Superior temporal gyrus (tissue), 1 donor: ENCODE results near the gene VMO1.

Experiments used
- DNase-seq: peaks from one replicate; pipeline ENCODE4 v3.0.0-alpha.2; 2016; ENCODE audit errors: extremely low spot score

Gene VMO1

GRCh38 chr17:4764595-4764994 lies 21.6 kb downstream of the VMO1 start:
- DNase-seq, result no peak

- no peak for DNase-seq
Measured at GRCh38 chr17:4759776-4760236, 26.4 kb downstream of the VMO1 start.

- no peak for DNase-seq
Measured at GRCh38 chr17:4753392-4753791, 32.8 kb downstream of the VMO1 start.

- DNase-seq, result no peak
Measured at GRCh38 chr17:4751932-4752331, 34.2 kb downstream of the VMO1 start.

GRCh38 chr17:4750606-4751005 lies 35.6 kb downstream of the VMO1 start:
- no peak for DNase-seq

- no peak for DNase-seq
Measured at GRCh38 chr17:4748686-4749085, 37.5 kb downstream of the VMO1 start.

- no peak for DNase-seq
Measured at GRCh38 chr17:4747847-4748246, 38.3 kb downstream of the VMO1 start.

GRCh38 chr17:4744999-4745969 lies 40.9 kb downstream of the VMO1 start:
- DNase-seq, result no peak

GRCh38 chr17:4743898-4744297 lies 42.3 kb downstream of the VMO1 start:
- no peak for DNase-seq

- DNase-seq, result no peak
Measured at GRCh38 chr17:4743216-4743615, 42.9 kb downstream of the VMO1 start.

GRCh38 chr17:4742629-4743028 lies 43.5 kb downstream of the VMO1 start:
- DNase-seq, result no peak

GRCh38 chr17:4742133-4742532 lies 44.0 kb downstream of the VMO1 start:
- DNase-seq, result no peak

GRCh38 chr17:4741544-4741943 lies 44.6 kb downstream of the VMO1 start:
- no peak for DNase-seq

GRCh38 chr17:4740584-4740983 lies 45.6 kb downstream of the VMO1 start:
- no peak for DNase-seq

GRCh38 chr17:4740025-4740351 lies 46.2 kb downstream of the VMO1 start:
- DNase-seq, result no peak

- no peak for DNase-seq
Measured at GRCh38 chr17:4739122-4740024, 46.8 kb downstream of the VMO1 start, which contains the start of the genes CXCL16 and ZMYND15. Gene CXCL16 (minus strand): TSS chr17:4739928. CDS start chr17:4739339, 589 bp downstream. Gene ZMYND15 (plus strand): TSS chr17:4739833. CDS start chr17:4740549, 716 bp downstream.

- no peak for DNase-seq
Measured at GRCh38 chr17:4738136-4739121, 47.7 kb downstream of the VMO1 start.

- DNase-seq, result peak; percentile 33
Measured at GRCh38 chr17:4735876-4736651, 50.1 kb downstream of the VMO1 start.
